Hypothalamus (tissue), 51 donors: Measurements from ENCODE around the gene C1RL.
A peak's percentile ranks its signal among the peaks of the same experiment; 100 is the strongest.

ENCODE experiments used
- DNase-seq, 51 donors: peaks; one replicate each; lab custom pipeline; 2025; lab: John Stamatoyannopoulos, UW

C1RL gene, protein sequence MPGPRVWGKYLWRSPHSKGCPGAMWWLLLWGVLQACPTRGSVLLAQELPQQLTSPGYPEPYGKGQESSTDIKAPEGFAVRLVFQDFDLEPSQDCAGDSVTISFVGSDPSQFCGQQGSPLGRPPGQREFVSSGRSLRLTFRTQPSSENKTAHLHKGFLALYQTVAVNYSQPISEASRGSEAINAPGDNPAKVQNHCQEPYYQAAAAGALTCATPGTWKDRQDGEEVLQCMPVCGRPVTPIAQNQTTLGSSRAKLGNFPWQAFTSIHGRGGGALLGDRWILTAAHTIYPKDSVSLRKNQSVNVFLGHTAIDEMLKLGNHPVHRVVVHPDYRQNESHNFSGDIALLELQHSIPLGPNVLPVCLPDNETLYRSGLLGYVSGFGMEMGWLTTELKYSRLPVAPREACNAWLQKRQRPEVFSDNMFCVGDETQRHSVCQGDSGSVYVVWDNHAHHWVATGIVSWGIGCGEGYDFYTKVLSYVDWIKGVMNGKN

DNA sequence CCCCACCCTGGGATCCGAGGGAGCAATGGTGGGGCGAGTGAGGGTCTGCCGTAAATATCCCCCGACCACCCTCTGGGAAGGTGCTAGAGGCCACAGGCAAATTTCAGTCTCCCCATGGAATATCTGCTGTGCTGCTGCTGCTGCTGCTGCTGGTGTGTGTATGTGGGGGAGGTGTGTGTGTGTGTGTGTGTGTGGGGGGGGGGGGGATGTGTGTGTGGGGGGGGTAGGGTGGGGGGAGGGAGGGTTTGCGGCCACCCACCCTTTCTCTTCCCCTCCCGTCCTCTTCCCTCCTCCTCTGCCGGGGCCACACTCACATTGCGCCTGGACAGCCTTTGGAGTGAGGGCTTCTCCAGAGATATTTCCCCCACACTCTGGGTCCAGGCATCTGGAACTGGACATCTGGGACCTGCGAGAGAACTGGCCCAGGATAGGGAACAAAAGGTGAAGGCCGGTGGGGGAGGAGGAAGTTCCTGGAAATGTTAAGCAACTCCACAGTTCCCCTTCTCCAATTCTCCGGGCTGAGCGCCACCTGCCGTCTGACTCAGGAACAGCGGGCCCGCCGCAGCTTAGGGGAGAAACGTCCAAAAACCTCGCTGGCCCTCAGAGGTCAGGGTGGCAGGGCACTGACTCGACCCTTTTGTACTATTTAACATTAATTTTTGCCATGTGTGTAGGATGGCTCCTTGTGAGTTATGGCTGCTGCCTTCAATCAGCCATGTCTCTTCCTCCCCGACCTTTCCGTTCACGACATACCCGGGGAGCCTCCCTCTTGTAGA is at the start of gene C1RL:
Gene C1RL, minus strand, starts transcription at position 419 of the 776 bp plus-strand sequence. Its CDS starts 34 bp downstream, at position 385.
- peak in 49 of 51 donors; percentile 9 to 80 (median 60) for DNase-seq

DNA sequence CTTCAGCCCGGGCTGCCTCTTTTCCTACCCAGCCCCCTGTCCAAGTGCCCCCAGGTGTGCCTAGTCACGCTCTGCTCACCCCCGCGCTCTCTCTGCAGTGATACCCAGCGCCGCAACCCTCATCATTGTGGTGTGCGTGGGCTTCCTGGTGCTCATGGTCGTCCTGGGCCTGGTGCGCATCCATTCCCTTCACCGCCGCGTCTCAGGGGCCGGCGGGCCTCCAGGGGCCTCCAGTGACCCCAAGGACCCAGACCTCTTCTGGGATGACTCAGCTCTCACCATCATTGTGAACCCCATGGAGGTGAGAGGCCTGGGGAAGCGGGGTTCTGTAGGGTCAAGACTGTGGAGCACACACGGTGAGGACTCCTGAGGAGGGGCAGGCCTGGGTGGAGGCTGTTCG is 48.4 kb upstream of the C1RL start:
- DNase-seq: no peak

DNA sequence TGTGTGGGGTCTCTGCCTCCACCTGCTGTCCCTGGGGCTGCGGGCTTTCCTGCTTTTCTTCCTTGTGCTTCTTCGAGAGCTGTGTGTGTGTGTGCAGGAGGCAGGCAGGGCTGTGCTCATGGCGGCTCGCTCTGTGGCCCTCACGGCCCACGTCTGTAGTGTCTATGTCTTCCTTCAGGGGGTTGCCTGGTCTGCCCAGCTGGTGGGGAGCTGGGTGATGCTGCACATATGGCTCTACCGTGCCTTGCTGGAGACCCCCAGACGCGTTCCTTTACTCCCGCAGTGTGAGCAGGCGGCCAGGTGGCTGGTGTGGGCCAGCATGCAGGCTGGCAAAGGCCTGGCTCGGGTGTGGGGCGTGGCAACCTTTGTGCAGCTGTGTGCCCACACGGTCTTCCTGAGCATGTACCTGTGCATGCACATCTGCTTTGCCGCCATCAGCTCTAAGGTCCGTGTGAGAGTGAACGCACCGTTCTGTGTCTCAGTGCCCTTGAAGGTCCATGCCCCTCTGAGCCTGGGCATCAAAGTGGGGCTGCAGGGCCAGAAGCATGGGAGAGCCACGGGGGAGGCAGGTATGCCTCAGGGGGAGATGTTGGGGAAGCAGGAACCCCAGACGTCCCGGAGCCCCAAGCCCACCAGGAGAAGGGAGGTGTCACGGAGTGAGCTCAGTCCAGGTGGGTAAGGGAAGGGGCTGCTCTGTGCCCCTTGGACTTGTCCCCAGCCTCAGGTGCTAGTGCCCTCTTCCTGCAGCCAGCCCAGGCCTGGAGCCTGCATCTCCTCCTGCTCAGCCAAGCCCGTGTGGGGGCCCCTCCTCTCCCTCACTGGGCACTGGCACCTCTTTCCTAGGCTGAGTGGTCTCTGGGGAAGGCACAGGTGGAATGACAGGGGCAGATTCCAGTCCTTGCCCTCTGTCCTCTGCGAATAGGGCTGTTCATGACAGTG is 47.5 kb upstream of the C1RL start:
- no peak for DNase-seq

DNA sequence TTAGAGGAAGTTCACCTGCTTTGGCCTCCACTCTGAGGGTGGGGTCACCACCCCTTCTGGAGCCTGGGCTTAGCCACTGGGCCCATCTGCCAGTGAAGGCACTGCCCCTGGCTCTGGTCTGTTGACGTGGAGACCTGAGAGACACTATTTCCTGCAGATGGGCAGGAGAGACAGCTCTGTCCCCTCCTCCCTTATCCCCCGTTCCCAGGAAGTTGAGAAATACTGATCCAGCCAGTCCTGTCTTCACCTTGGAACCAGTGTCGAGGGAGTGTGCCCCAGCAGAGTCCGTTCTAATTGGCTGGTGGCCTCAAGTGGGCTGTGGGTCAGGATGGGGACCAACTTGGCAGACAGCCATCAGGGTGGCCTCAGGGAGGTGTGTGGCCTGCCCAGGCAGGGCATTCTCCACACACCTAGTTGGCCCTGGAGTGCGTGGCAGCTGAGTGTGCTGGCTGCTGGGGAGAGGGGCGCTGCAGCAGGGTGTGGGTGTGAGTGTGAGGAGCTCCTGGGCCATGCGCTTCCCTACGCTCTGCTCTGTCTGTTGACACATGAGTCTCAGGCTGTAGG is 46.5 kb upstream of the C1RL start:
- no peak for DNase-seq

DNA sequence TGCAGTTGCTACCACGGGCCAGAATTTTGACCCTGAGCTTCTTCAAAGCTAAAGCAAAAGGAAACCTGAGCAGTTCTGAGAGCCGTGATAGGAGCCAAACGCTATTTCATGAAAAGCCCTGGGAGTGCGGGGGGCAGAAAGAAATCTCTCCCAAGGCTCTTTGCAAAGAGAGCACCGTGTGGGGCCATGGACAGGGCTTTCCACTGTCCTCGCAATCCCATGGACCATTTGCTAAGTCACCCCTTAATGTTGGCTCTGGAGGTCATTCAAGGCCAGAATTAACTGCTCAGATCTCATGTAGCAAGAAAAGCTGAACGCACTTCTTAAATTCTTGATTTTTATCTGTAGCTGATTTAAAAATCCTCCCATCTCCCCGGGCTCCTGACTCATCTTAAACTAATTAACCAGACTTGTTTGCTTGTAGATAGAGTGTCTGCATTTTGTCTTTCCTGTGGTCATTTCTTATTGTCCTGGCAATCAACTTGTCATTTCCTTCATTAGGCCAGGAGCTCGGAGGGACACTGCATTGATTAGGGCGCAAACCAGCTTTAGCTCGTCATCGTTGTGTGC is 46.0 kb upstream of the C1RL start:
- no peak for DNase-seq

DNA sequence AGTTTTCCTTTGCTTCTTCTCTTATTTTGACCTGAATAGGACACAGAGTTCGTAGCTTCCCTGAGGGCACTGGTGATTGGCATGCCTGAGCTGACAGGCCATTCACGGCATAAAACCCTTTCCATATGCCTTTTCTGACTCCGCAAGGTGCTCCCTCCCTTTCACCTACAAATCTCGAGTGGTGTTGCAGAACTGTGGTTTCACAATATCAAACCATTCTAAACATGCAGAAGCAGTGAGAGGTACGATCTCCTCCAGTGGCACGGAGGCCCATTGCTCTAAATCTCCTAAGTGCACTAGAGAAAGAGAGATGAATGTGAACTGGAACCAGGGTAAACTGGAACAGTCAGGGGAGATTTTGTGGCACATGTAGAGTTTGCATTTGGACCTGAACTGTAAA is 45.0 kb upstream of the C1RL start:
- DNase-seq: no peak

DNA sequence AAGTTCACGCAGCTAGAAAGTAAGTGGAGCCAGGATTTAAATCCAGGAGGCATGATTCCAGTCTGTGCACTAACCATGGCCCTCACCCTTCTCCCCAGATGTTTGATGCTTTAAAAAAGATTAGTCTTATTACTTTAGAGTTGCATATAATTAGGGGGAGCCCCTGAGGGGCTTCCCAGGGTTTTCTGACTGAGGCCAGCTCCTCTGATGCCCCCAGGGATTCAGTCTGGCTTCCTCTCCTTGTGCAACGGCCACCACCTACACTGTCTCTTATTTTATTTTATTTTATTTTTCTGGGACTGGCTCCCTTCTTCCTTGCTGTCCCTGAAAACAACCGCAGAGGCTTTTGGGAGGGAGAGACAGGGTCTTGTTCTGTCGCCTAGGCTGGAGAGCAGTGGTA is 43.8 kb upstream of the C1RL start:
- no peak for DNase-seq

DNA sequence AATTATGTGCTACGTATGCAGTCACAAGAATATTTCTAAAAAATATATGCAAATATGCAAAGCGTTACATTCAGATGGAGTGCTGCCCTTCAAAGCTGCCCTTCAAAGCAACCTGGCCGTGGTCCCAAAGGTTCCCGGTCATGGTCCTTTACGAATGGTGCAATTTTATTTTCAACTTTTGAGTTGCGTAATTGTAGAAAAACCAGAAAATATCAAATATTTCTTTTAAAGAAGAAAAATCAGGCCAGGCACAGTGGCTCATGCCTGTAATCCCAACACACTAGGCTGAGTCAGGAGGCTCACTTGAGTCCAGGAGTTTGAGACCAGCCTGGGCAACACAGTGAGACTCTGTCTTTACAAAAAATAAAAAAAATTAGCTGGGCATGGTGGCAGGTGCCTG is 42.5 kb upstream of the C1RL start:
- no peak for DNase-seq

DNA sequence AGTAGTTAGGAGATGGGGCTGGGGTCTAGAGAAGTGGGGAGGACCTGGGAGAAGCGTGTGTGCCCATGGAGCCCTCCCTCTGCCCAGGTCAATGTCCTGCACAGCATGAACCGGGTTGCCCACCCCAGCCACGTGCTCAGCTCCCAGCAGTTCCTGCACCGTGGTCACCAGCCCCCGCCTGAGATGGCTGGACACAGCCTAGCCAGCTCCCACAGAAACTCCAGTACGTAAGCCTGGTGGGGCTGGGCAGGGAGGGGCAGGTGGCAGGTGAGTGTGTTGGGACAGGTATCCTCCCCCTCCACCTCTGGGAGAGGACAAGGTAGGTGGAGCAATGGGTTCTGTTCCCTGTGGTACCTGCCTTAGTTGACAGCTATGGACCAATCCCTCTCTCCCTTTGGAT is 41.8 kb upstream of the C1RL start:
- DNase-seq: no peak

DNA sequence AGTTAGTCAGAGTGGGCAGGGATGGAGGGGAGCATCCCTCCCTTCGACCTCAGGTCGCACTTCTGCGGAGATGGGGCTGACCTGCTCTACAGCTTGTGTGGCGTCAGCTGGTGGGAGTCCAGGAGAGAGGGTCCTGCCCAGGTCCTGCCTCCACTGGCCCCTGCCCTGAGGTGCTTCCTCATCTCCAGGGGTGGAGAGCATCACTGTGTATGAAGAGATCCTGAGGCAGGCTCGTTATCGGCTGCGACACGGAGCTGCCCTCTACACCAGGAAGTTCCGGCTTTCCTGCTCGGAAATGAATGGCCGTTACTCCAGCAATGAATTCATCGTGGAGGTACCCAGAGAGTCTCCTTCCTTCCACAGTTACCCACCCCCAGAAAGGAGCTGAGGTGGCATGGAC is 41.3 kb upstream of the C1RL start:
- DNase-seq: no peak

DNA sequence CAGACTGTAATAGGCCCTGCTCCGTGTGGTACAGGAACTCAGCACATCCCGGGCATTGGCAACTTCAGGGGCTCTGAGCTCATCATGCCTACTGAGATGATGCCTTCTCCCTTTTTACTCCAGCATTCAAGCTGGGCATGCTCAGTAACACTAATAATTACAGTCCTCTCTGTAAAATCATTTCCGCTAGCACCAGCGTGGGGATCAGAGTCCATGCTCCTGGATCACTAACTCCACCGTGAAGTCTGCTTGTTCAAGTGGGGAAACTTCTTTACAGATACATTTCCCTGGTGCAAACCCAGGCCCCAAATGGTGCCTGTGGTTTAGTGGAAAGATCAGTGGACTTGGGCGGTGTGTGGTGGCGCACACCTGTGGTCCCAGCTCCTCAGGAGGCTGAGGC is 37.9 kb upstream of the C1RL start:
- DNase-seq: no peak

DNA sequence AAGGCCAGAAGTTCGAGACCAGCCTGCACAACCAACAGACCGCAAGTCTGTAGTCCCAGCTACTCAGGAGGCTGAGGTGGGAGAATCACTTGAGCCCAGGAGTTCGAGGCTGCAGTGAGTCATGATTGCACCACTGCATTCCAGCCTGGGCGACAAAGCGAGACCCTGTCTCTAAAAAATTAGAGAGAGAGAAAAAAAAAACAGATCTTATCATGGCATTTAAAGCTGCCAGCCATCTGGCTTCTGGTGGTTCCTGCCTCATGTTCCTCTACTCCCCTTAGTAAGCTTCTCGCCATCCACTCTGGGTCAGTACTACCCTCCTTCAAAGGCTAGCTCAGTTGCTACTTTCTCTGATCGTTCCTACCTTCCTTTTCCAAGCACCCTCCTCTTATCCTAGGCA is 37.2 kb upstream of the C1RL start:
- no peak for DNase-seq

DNA sequence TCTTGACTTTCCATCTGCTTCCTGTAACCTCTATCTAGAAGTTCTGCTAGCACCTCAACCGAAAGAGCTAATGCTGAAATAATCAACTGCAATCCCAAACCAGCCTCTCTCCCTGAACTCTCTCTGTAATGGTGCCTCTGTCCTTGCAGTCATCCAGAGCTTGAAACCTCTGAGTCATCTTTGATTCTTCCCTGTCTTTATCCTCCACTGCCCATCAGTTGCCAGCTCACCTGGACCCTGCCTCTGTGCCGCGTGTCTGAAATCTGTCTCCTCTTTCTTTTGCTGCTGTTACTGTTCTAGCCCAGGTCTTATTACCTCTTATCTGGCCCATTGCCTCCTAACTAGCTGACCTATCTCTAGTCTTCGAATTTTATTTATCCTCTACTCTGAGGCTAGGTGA is 36.7 kb upstream of the C1RL start:
- DNase-seq: no peak

DNA sequence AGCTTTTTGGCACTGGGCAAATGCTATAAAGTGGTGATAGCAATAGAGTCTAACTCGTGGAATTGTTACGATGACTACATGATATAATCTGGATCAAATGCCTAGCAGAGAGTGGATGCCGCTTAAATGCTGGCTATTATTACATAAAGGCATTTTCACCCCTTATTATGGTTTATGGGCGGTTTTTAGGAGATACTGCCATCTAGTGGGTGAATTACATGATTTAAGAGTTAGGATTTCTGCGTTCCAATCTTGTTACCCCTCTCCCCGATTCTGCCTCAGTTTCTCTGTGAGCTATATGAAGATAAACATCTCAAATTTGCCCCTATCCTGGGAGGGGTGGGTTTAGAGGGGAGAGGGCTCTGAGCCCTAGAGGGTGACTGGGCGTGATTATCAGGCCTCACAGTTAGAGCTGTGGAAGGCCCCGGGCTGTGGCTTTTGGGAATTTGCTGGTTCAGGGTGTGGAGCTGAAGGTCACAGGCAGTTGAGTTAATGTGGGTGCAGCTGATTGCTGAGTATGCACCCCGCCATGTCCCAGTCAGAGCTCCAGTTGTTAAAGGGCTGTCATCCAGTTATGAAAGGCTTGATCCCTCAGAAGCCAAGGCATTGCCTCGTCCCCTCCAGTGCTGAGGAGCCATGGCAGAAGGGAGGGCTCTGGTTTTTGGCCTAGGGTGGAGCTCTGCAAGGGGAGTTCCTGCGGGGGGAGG is 35.6 kb upstream of the C1RL start:
- no peak for DNase-seq

DNA sequence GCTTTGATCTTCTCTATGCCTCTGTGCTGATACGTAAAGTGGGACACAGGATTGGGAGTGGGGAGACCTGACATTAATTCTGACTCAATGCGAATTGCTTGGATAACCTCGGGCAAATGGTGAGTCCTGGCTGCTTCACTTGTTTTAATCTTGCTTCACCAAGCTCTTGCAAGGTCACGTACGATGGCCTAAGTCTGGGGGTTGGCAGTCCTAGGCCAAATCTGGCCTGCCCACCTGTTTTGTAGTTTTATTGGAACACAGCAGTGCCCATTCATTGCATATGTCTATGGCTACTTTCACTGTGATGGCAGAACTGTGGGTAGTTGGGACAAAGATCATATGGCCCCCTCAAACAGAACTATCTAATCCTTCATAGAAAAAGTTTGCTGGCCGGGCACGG is 34.5 kb upstream of the C1RL start:
- no peak for DNase-seq

DNA sequence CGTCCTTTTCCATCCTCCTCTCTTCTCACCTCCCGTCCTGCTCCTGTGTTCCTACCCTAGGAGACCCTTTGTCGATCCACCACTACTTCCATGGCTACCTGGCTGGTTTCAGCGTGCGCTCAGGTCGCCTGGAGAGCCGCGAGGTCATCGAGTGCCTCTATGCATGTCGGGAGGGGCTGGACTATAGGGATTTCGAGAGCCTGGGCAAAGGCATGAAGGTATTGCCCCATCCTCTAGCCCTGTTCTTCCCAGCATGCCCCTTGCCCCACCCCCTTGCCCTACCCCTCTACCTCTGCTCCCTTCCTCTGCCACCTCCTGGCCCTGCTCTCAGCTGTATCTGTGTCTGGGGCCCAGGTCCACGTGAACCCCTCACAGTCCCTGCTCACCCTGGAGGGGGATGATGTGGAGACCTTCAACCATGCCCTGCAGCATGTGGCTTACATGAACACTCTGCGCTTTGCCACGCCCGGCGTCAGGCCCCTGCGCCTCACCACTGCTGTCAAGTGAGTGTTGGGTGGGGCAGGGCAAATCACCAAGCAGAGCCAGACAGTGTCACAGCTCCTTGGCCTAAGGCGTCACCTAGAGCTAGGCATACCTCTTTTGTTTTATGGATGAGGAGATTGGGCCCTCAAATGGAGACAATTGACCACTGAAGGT is 33.9 kb upstream of the C1RL start:
- no peak for DNase-seq

DNA sequence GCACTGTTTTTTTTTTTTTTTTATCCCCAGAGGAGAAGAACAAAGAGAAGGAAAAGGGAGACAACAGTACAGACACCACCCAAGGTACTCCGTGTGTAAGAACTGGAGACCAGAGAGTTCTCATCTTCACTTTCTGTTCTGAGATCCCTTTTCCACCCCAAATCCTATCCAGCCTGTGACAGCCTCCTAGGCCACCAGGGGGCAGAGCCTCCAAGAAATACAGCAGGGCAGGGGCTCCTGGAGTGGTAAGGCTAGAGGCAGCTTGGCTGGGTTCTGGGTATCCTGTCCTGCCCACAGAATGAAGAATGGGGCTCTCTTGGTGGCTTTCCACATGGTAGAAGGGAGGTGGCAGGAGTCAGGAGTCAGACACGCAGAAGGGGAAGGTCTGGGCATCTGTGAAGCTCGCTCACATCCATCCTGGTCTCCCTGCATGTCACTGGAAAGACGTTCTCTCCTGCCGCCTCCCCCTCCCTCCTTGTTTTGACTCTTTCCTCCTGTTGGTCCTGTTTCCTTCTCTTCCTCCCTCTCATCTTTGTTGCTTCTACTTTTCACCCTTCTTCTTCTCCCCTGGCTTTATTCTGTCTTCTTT is 33.1 kb upstream of the C1RL start:
- DNase-seq: peak in 10 of 51 donors; percentile 6 to 27 (median 14)

DNA sequence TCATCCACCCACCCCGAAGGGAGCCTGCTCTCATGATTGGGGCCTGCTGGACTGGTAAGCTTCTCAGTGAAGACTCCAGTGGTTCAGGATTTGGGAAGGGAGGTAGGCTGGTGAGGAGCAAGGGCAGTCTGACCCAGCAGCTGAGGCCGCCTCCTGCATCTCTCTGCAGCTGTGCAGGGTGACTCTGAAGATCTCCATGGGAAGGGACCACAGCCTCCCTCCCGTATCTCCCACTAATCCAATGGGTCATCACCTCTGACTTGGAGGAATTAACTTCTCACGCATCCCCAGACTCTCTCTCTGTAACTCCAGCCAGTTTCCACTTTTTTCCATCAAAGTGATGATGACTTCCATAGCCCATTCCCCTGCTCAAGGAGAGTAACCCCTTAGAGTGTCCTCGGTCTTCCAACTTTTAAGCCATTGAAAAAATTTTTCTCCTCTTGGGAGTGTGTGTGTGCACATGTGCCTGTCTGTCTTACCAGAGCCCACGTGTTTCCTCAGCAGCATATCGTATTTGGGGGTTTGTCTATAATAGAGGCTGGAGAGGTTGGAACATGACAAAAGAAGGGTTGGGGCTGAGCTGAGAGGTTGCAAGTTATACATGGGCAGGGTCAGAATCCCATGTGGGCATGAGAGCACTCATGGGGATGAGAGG is 32.5 kb upstream of the C1RL start:
- no peak for DNase-seq
